ENCODE measurements around the gene ENG.
"Not testable (repeated sequence)": the region's sequence is repeated elsewhere in the genome, so short reads cannot be mapped to it uniquely, and the experiment has no call there.

Gene ENG

DNA sequence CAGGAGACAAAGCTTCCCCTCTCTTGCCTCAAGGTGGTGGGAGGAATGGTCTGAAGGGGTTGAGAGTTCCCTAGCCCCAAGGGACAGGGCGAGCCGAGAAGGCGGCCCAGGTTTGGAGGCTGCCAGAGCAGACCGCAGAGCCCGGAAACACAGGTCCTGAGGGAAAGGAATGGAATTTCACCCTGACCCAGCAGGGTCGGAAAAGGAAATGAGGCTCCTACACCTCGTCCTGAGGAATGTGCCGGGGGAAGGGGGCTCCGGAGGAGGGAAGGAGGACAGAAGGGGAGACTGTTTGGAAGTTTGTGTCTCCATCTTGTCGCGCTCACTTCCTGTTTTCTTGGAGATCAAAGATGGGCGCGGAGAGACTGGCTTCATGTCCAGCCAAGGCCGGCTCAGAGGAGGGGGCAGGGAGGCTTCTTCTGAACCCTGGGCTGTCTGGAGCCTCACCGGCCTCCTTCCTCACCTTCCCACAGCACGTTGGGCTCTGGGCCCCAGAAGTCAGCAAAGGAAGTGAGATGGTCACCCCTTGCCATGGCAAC is 9.6 kb downstream of the ENG start:
- no peak for DNase-seq (ENCODE audit: low read depth, low spot score)

DNA sequence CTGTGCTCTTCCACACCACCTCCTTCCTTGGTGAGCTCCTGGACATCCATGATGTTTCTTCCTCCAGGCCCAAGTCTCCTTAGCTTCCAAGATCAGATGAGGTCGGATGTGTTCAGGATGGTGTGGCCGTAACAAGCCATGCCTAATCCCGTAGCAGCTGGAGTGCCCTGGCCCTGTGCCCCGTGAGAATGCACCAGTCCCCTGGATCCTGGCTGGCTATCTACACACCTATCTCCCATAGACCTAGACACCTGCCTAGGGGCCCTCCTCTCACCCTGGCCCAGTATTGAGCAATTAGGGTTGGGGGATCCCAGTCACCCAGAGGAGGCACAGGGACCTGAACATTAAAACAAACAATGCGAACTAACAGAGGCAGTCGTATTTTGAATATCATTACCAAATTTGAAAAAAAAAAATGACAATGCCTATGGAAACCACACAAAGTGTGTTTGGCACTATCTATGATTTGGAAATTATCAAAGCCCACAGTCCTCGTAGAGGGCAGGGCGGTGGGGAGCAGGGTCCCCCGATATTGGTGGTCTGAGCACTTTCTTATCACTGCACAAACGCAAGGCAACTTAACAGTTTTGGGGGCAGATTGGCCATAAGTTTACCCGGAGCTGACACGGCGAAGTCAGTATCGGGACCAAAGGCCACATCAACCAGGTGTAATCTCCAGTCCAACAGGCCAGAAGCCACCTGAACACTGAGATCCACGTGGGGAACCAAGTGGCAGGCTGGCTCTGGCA is 13.2 kb downstream of the ENG start:
- no peak for DNase-seq (ENCODE audit: low read depth, low spot score)

DNA sequence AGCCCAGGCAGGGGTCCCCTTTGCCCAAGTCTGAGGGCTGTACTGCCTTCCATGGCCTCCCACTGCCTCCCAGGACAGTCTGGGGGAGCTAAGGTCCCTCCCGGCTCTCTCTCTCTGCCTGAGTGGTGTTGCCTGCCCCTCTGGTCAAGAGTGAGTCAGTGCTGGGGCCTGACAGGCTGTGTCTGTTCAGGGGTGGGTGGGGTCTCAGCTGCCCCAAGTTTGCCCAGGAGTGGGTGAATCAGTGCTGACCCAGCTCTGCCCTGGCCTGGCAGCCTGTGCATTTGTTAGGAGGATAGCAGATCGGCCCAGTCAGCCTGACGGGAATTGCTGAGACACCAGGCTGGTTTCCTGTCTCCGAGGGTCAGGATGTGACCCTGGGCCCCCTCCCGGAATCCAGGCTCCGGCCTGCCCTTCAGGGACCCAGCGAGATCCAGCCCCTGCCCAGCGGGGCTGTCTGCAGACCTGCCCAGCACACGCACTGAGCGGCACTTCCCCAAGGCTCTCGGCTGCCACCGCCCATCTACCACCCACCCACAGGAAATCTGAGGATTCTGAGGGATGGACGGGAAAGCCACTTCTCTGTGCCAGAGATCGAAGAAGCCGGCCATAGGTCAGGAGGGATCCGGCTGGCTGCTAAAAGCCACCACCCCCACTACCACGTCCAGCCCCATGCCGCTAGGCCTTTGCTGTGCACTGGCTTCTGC is 15.9 kb downstream of the ENG start:
- DNase-seq (ENCODE audit: low read depth, low spot score) = peak; percentile 81

DNA sequence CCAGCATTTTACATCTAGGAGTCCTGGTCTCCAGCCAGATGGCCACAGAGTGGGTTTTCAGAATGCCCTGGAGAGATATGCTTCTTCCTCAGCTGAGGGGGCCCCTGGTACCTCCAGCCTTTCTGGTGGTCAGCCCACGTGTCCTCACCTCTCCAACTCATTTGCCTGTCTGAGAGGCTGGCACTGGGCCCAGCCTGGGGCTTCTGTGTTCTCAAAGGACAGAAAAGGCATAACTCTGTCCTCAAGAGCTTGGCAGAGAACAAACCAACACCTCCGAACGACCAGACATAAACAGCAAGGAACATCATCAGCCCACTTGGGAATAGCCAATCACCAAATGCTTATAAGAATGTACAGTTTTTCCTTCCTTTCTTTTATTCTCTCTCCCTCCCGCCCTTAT is 17.1 kb downstream of the ENG start:
- peak; percentile 51 for DNase-seq (ENCODE audit: low read depth, low spot score)

DNA sequence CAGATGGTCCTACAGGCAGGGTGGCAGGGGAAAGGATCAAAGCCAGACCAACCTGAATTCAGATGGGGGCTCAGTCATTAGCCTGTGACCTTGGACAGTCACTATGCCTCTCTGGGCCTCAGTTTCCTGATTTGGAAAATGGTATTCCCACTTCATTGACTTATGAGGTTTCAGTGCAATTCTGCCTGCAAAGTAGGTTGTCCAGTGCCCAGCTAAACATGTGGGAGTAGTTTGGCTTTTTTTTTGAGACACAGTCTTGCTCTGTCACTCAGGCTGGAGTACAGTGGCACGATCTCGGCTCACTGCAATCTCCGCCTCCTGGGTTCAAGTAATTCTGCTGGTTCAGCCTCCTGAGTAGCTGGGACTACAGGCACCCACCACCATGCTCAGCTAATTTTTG is 17.9 kb downstream of the ENG start:
- DNase-seq (ENCODE audit: low read depth, low spot score) = not testable (repeated sequence)

DNA sequence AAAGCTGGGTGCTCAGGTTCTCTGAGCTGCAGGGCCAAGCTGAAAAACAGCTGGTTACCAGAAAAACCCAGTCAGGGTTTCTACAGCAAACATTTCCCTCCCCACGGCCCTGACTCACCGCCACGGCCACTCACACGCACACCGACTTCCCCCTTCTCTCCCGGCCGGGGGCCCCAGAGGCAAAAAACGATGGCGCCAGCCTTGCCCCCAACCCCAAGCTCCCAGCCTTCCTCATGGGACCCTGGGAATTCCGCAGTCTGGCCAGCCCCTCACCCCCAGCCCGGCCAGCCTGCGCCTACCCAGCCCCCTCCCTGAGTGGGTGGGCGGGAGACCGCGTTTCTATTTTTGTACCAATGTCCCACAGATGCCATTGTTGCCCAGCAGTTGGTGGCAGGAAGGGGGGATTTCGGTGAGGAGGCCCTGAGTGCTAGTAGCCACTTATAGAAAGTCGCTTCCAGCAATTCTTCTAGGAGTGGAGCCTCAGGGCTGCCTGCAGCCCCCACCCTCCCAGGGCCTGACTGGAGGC is 18.4 kb downstream of the ENG start:
- DNase-seq (ENCODE audit: low read depth, low spot score) = peak; percentile 68

DNA sequence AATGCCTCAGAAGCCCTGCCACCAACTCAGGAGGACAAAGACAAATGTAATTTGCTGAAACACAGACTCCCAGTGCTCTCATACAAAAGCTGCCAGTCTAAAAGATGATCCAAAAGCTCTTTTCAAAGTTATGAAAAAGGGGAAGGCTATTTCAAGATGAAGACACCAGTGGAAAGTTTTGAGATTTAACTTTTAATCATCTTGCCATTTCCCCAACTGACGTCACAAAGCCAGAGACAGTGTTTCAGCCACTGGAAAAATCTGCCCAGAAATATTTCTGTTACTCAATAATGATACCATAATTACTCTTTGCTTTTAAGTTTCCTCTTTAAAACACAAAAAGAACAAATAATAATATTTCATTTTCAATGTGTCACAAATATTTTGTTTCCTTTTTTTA is 20.9 kb downstream of the ENG start:
- DNase-seq (ENCODE audit: low read depth, low spot score) = no peak

DNA sequence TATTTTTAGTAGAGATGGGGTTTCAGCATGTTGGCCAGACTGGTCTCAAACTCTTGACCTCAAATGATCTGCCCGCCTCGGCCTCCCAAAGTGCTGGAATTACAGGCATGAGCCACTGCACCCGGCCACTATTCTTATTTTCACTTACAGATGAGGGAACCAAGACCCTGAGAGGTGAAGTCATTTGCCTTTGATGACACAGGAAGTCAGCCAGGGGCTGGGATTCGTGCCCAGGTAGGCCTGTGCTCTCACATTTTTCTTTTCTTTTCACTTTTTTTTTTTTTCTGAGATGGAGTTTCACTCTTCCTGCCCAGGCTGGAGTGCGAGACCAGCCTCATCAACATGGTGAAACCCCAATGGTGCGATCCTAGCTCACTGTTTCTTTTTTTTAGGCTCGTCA is 22.2 kb downstream of the ENG start:
- peak; percentile 57 for DNase-seq (ENCODE audit: low read depth, low spot score)

DNA sequence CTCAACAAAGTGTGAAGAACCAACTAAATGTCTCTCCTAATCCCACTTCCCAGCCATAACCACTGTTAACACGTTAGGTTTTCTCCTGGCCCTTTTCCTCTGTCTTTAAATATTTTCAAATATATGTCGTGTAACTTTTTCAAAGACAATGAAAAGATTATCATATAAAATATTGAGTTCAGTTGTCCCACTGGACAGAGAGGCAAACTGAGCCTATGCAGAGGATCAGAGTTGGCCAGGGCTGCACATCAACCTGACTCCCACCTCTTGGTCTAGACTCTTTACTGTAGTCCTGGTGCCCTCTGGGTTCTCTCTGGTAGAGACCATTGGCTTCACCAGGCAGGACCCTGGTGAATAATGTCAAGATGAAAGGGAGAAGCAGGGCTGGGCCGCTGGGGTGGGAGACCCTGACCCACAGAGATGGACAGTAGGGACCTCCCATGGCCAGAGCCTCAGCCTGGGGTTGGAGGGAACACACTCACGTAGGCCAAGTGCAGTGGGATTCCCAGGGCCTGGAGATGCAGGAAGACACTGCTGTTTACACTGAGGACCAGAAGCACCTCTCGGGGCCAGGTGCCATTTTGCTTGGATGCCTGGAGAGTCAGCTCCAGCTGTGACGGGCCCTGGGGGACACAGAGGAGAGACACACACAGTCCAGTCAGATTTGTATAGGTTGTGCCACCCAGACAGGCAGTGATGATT is 25.1 kb downstream of the ENG start:
- no peak for DNase-seq (ENCODE audit: low read depth, low spot score)

DNA sequence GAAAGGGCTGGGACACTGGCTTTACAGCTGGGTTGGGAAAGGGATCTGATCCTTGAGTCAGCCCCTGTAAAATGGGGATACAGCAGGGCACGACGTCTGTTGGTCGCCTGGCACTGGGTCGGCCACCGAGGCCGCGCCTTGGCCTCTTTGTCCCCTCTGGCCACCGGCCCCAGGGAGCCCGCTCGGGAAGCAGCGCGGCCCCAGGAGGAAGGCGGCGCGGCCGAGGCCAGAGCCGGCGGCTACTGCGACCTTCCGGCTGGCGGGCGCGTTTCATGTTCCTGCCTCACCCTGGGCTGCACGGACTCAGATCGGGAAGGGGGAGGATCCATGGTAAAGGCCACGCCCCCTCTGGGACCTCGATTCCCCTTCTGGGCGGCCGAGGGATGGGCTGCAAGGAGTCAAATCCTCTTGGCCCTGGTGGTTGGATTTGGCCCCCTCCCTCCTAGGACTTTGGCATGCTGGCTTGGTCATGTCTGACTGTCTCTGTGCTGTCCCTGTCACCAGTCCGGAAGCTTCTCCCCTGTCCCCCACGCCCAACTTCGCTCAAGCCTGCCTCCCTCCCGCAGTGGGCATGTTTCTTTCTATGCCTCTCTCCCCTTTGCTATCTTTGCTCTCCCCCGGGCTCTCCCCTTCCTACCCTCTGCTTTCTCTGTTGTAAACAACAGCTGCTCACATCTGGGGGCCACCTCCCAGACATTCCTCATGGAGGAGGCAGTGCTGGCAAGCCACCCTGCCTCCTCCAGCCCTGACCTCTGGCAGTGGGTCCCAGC is 26.0 kb downstream of the ENG start:
- peak; percentile 72 for DNase-seq (ENCODE audit: low read depth, low spot score)

DNA sequence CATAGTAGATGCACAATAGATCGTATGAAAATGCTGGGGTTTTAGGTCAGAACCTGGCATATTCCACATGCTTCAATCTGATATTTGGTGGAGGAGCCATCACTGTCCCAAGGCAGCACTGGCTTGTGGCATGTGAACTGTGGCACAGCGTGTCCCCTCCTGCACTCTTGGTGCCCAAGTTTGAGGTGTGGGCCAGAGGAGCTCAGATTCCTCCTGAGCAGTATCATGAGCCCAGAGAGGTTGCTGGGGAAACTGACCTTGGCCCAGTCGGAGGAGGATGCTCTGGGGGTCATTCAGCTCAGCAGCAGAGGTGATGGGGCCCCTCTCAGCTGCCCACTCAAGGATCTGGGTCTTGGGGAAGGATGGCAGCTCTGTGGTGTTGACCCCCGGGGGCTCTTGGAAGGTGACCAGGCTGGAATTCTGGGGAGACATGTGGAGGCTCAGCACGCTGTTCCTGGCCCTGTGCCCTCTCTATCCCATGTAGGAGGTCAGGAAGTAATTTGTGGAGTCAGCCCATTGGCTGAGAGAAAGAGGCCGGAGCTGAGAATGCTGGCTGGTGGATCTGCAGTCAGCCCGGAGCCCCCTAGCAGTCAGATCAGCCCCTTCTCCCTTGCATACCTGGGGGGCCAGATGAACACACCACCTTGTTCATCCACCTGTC is 28.1 kb downstream of the ENG start:
- no peak for DNase-seq (ENCODE audit: low read depth, low spot score)

DNA sequence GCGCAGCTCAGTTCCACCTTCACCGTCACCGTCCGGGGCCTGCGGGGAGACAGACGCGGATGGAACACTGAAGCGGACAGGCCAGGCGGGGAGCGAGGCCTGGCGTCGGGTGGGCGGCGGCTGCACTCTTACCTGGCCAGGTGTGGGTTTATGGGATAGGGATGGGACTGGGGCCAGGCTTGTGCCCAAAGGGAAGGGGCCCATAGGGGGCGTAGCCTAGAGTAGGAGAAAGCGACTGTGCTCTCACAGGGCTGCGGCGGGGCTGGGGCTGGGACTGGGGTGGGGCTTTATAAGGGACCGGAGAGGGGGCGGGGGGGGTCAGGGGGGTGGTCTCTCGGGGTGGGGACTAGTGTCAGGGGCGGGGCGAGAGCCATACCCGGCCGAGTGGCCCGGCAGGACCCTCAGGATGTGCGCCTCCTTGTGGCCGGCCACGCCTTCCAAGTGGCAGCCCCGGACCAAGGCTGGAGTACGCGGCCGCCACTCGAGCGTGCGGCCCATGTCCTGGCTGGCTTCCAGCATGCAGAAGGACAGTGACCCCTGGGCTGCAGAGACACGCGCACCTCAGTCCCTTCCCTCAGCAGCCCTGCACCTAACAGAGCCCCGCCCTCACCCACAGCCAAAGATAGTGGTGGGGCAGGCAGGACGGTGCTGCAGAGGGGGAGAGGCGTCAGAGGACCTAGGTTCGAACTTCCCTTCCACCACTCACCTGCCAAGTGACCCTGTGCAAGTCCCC is 29.0 kb downstream of the ENG start:
- peak; percentile 49 for DNase-seq (ENCODE audit: low read depth, low spot score)

DNA sequence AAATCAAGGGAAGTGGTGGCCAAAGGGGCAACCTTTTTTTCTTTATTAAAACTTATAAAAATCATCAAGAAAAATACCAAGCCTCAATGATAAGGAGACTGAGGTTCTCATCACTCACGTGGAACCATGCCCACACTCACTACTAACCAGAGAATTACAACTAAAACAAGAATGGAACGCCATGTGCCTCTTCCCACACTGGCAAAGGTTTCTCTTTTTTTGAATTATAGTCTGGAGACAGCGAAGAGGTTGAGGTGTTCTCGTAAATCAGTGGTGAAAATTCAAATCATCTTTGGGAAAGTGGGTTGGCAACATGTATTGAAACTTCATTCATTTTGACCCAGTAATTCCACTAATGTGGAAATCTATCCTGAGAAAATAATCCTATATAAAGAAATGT is 32.4 kb downstream of the ENG start:
- DNase-seq (ENCODE audit: low read depth, low spot score) = no peak

DNA sequence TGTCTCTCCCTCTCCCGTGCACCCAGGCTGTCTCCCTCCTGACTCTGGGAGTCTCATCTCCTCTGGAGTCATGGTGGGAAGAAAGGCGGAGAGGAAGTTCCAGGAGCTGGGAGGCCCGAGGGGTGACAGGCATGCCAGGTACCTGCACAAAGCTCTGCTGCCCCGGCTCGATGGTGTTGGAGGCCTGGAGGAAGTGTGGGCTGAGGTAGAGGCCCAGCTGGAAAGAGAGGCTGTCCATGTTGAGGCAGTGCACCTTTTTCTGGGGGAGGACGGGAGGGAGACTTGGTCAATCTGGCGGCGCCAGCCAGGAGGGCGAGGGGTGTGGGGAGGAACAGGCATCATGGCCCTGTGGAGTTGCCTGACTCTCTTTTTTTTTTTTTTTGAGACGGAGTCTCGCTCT is 35.9 kb downstream of the ENG start:
- no peak for DNase-seq (ENCODE audit: low read depth, low spot score)

DNA sequence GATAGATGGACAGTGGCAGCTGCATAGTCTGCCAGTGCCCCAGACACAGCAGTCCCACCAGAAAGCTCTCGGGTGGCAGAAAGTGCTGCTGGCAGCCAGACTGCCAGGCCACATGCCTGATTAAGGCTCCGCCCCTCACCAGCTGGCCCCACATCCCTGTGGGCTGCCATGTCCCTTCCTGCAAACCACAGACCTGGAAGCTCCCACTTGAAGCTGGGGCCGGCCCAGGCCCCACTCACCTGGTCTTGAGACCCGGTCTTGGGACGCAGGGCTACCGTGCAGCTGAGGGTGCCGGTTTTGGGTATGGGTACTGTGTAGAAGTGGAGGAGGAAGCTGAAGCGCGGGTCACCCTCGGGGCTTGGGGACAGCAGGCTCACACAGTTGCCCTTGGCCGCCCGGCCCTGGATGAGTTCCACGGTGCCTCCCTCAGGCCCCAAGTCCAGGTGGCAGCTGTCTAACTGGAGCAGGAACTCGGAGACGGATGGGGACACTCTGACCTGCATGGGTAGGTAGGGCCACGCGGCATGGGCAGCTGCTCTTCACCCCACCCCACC is 36.5 kb downstream of the ENG start:
- DNase-seq (ENCODE audit: low read depth, low spot score) = no peak

DNA sequence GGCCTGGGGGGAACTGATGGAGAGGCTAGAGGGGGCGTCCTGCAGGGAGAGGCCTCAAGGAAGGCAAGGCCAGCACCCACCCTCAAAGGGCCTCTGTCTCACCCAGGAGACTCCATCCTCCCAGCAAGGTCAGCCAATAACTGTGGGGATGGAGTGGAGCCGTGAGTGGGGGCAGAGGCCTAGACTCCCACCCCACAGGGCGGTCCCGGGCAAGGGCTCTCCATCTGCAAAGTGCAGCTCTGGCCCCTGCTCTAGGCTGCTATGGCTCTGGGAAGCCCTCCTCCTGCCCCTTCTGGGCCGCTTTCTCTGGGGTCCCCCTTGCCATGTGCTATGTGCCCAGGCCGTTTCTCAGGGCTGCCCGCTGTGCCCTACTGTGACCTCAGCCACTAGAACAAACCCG is 37.7 kb downstream of the ENG start:
- DNase-seq (ENCODE audit: low read depth, low spot score) = no peak

DNA sequence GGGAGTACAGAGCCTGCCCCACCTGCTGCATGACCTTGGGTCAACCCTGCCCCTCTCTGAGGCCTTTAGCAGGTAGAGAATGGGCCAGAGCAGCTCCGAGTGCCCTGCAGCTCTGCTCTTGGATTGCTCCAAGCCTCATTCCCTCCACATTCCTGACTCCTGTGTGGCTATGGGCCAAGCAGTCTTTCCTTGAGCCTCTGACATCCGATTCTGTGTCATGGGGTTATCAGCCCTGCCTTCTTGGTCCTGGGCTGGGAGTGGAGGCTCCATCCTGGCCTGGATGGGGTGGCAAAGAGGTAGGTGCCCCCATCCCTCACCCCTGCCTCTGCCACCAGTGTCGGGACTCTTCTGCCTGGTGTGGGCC is 38.1 kb downstream of the ENG start:
- no peak for DNase-seq (ENCODE audit: low read depth, low spot score)

DNA sequence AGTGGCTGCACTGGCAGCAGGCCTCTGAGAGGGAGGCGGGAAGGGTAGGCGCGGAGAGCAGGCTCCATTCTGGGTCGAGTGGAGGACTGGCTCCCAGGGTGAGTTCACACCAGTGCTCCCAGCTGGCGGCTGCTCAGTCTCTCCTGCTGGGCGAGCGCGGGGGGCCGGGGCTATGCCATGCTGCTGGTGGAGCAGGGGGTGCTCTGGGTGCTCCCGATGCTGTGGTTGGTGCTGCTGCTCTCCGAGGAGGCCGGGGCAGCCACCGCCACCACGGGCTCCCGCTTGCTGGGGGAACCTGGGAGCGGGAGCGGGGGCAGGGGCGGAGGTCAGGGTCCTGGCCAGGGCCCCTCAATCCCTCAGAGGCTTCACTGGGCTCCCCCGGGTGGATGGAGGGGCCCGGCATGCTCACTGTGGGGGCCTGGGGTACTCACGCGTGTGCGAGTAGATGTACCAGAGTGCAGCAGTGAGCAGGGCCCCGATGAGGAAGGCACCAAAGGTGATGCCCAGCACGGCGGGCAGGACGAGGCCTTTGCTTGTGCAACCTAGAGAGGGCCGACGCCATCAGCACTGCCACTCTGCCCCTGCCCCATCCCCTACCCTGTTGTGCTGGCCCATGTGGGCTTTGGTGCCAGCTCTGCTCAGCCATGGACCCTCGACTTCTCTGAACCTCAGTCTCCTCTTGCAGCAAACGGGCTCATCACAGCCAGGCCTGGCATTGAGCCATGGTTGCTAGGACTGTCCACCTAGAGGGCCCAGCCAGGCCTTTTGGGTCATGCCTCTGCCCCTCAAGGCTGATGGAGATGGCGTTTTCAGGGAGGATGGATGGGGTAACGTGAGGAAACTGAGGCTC is 38.7 kb downstream of the ENG start:
- no peak for DNase-seq (ENCODE audit: low read depth, low spot score)
